SK-N-SH treated with all-trans-retinoic acid at 6 μM for 48 hours (cell line): ENCODE results near the gene B3GALT5.

ENCODE experiments used
- ATAC-seq: fragments of 200-7000 bp; cut with Tn5 transposase; 3 replicates; pipeline ENCODE4 v1.9.1; 2020; ENCODE audit warnings: mild to moderate bottlenecking, moderate library complexity
- ARNTL ChIP-seq: fragments of 450-650 bp; formaldehyde crosslinking; IDR thresholded peaks from 2 replicates; pipeline ENCODE4 v1.5.0; 2020; ENCODE audit warnings: low read depth, mild to moderate bottlenecking, moderate library complexity, borderline replicate concordance
- BACH2 ChIP-seq: fragments of 250-450 bp; sonication (Bioruptor Pico); IDR thresholded peaks from 2 replicates; pipeline ENCODE4 v1.9.0; 2021; ENCODE audit warnings: mild to moderate bottlenecking, borderline replicate concordance
- CSDC2 ChIP-seq: fragments of 250-450 bp; sonication (Bioruptor Pico); IDR thresholded peaks from 2 replicates; pipeline ENCODE4 v1.5.0; 2020; ENCODE audit warnings: mild to moderate bottlenecking, moderate library complexity
- GLIS3 ChIP-seq: fragments of 250-450 bp; sonication (Bioruptor Pico); IDR thresholded peaks from 2 replicates; pipeline ENCODE4 v1.5.0; 2020; ENCODE audit warnings: mild to moderate bottlenecking, moderate library complexity
- ISL1 ChIP-seq: fragments of 250-450 bp; sonication (Bioruptor Pico); IDR thresholded peaks from 2 replicates; pipeline ENCODE4 v2.1.2; 2022; ENCODE audit warnings: mild to moderate bottlenecking, moderate library complexity
- OSR1 ChIP-seq: fragments of 250-450 bp; sonication (Bioruptor Pico); IDR thresholded peaks from 2 replicates; pipeline ENCODE4 v1.8.0; 2022; ENCODE audit warnings: moderate library complexity, mild to moderate bottlenecking, inconsistent platforms
- PPARA ChIP-seq: fragments of 250-450 bp; sonication (Bioruptor Pico); IDR thresholded peaks from 2 replicates; pipeline ENCODE4 v1.5.0; 2020; ENCODE audit warnings: mild to moderate bottlenecking, borderline replicate concordance
- SNAI2 ChIP-seq: fragments of 250-450 bp; sonication (Bioruptor Pico); IDR thresholded peaks from 2 replicates; pipeline ENCODE4 v1.5.0; 2020; ENCODE audit warnings: mild to moderate bottlenecking, moderate library complexity
- TCF4 ChIP-seq: fragments of 250-450 bp; sonication (Bioruptor Pico); IDR thresholded peaks from 2 replicates; pipeline ENCODE4 v1.8.0; 2021; ENCODE audit warnings: mild to moderate bottlenecking, moderate library complexity, borderline replicate concordance
- TOX ChIP-seq: fragments of 250-450 bp; sonication (Bioruptor Pico); IDR thresholded peaks from 2 replicates; pipeline ENCODE4 v1.8.0; 2021; ENCODE audit warnings: mild to moderate bottlenecking, moderate library complexity, borderline replicate concordance
- ZC3H10 ChIP-seq: fragments of 250-450 bp; sonication (Bioruptor Pico); IDR thresholded peaks from 2 replicates; pipeline ENCODE4 v1.5.1; 2021; ENCODE audit warnings: mild to moderate bottlenecking, moderate library complexity
- ZFP3 ChIP-seq: fragments of 250-450 bp; sonication (Bioruptor Pico); IDR thresholded peaks from 2 replicates; pipeline ENCODE4 v1.5.0; 2020; ENCODE audit warnings: mild to moderate bottlenecking, moderate library complexity
- ZFP30 ChIP-seq: fragments of 450-650 bp; formaldehyde crosslinking; IDR thresholded peaks from 2 replicates; pipeline ENCODE4 v1.5.0; 2022; ENCODE audit warnings: mild to moderate bottlenecking, moderate library complexity
- ZNF565 ChIP-seq: fragments of 450-650 bp; formaldehyde crosslinking; conservative IDR thresholded peaks from 2 replicates; pipeline ENCODE4 v1.5.0; 2020; ENCODE audit warnings: low read depth, mild to moderate bottlenecking, moderate library complexity
- ZNF70 ChIP-seq: fragments of 450-650 bp; formaldehyde crosslinking; IDR thresholded peaks from 2 replicates; pipeline ENCODE4 v1.5.0; 2020; ENCODE audit warnings: mild to moderate bottlenecking, moderate library complexity
- ZNF8 ChIP-seq: fragments of 450-650 bp; formaldehyde crosslinking; IDR thresholded peaks from 2 replicates; pipeline ENCODE4 v1.5.0; 2020; ENCODE audit warnings: mild to moderate bottlenecking, moderate library complexity
- TF ChIP-seq, protein P1 (sequence below): fragments of 250-450 bp; sonication (Bioruptor Pico); IDR thresholded peaks from 2 replicates; pipeline ENCODE4 v1.5.0; 2020; ENCODE audit warnings: mild to moderate bottlenecking, moderate library complexity
- TF ChIP-seq, protein P2 (sequence below): fragments of 250-450 bp; sonication (Bioruptor Pico); IDR thresholded peaks from 2 replicates; pipeline ENCODE4 v1.5.1; 2021; ENCODE audit warnings: mild to moderate bottlenecking, moderate library complexity
- TF ChIP-seq, protein P3 (sequence below): fragments of 250-450 bp; sonication (Bioruptor Pico); IDR thresholded peaks from 2 replicates; pipeline ENCODE4 v1.8.0; 2020; ENCODE audit warnings: mild to moderate bottlenecking, moderate library complexity, borderline replicate concordance
- TF ChIP-seq, protein P4 (sequence below): fragments of 250-450 bp; sonication (Bioruptor Pico); IDR thresholded peaks from 2 replicates; pipeline ENCODE4 v1.8.0; 2021; ENCODE audit warnings: low read depth, mild to moderate bottlenecking, moderate library complexity, borderline replicate concordance
- TF ChIP-seq, protein P5 (sequence below): fragments of 250-450 bp; sonication (Bioruptor Pico); IDR thresholded peaks from 2 replicates; pipeline ENCODE4 v1.5.1; 2020; ENCODE audit warnings: low read depth, mild to moderate bottlenecking, moderate library complexity

The B3GALT5 gene

DNA sequence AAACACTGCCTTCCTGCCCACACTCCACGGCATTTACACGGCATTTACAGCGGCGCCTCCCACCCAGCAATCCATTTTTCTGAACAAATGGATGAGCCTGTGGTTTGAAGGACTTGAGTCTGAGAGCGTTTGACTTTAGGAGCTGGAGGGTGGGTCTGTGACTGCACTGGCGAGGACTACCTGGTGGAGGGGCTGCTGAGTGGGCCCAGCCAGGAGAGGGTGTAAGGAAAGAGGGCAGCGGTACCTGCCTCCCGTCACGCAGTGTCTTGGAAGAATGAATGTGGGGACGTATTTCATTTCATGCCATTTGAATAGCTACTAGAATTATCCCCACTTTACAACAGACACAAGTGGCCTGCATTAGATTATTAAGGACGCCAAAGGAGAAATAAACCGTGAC lies 62.9 kb downstream of the B3GALT5 start:
- TF ChIP-seq, protein P1, sequence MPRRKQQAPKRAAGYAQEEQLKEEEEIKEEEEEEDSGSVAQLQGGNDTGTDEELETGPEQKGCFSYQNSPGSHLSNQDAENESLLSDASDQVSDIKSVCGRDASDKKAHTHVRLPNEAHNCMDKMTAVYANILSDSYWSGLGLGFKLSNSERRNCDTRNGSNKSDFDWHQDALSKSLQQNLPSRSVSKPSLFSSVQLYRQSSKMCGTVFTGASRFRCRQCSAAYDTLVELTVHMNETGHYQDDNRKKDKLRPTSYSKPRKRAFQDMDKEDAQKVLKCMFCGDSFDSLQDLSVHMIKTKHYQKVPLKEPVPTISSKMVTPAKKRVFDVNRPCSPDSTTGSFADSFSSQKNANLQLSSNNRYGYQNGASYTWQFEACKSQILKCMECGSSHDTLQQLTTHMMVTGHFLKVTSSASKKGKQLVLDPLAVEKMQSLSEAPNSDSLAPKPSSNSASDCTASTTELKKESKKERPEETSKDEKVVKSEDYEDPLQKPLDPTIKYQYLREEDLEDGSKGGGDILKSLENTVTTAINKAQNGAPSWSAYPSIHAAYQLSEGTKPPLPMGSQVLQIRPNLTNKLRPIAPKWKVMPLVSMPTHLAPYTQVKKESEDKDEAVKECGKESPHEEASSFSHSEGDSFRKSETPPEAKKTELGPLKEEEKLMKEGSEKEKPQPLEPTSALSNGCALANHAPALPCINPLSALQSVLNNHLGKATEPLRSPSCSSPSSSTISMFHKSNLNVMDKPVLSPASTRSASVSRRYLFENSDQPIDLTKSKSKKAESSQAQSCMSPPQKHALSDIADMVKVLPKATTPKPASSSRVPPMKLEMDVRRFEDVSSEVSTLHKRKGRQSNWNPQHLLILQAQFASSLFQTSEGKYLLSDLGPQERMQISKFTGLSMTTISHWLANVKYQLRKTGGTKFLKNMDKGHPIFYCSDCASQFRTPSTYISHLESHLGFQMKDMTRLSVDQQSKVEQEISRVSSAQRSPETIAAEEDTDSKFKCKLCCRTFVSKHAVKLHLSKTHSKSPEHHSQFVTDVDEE (CRISPR knock-in tag) = no peak
- TF ChIP-seq BACH2 (CRISPR knock-in tag) (no peak), TCF4 (CRISPR knock-in tag) (no peak), OSR1 (CRISPR knock-in tag) (no peak), ARNTL (CRISPR knock-in tag) (no peak), CSDC2 (CRISPR knock-in tag) (no peak), SNAI2 (CRISPR knock-in tag) (no peak), ZNF565 (no peak)
- TF ChIP-seq, protein P2, sequence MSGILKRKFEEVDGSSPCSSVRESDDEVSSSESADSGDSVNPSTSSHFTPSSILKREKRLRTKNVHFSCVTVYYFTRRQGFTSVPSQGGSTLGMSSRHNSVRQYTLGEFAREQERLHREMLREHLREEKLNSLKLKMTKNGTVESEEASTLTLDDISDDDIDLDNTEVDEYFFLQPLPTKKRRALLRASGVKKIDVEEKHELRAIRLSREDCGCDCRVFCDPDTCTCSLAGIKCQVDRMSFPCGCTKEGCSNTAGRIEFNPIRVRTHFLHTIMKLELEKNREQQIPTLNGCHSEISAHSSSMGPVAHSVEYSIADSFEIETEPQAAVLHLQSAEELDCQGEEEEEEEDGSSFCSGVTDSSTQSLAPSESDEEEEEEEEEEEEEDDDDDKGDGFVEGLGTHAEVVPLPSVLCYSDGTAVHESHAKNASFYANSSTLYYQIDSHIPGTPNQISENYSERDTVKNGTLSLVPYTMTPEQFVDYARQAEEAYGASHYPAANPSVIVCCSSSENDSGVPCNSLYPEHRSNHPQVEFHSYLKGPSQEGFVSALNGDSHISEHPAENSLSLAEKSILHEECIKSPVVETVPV (CRISPR knock-in tag) = no peak
- TF ChIP-seq, all 23 proteins: peak for 0
- peak; percentile 7; the same call in 2 of the 3 replicates for ATAC-seq

DNA sequence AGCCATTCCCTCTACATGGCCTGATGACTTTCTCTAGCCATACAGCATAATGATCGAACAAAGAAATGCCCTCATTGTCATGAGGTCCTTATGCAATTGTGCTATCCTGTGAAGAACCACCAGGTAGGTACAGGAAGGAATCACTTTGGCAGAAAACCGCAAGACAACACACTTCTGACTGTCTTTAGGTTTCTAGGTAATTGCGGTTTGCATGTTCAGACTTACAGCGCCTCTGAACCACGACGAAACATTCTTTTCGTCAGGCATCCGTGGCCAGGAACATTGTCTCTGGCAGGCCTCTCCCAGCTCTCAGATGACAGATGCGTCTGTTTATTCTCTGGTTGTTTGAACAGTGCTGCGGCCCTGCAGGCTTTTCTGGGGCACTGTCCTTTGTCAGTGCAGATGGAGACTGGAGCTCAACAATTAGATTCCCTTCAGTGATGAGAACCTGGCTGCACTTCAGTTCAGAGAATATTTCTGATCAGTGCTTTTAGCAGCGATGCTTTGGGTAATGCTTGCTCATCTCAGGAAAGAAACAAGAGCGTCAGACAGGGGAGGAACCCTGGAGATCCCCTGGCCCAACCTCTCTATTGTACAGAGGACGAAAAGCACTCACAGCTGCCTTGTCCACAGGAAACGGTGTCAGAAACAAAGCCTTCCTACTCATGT lies 63.4 kb downstream of the B3GALT5 start:
- TF ChIP-seq ZNF70 (CRISPR knock-in tag) (no peak), ARNTL (CRISPR knock-in tag) (no peak), PPARA (peak; percentile 56; the same call in 1 of the 2 replicates), TCF4 (CRISPR knock-in tag) (peak; percentile 98), ZNF565 (peak; percentile 61; the same call in 1 of the 2 replicates), ZNF8 (CRISPR knock-in tag) (peak; percentile 27; the same call in 1 of the 2 replicates), ZFP30 (CRISPR knock-in tag) (peak; percentile 27; the same call in 1 of the 2 replicates), BACH2 (CRISPR knock-in tag) (no peak), ISL1 (peak; percentile 80), OSR1 (CRISPR knock-in tag) (no peak), ZC3H10 (CRISPR knock-in tag) (no peak), TOX (CRISPR knock-in tag) (peak; percentile 26; the same call in 1 of the 2 replicates), GLIS3 (CRISPR knock-in tag) (0 out of 2 replicates have a peak, but pooled peaks have one; percentile 68), ZFP3 (CRISPR knock-in tag) (no peak), CSDC2 (CRISPR knock-in tag) (no peak)
- TF ChIP-seq, protein P3, sequence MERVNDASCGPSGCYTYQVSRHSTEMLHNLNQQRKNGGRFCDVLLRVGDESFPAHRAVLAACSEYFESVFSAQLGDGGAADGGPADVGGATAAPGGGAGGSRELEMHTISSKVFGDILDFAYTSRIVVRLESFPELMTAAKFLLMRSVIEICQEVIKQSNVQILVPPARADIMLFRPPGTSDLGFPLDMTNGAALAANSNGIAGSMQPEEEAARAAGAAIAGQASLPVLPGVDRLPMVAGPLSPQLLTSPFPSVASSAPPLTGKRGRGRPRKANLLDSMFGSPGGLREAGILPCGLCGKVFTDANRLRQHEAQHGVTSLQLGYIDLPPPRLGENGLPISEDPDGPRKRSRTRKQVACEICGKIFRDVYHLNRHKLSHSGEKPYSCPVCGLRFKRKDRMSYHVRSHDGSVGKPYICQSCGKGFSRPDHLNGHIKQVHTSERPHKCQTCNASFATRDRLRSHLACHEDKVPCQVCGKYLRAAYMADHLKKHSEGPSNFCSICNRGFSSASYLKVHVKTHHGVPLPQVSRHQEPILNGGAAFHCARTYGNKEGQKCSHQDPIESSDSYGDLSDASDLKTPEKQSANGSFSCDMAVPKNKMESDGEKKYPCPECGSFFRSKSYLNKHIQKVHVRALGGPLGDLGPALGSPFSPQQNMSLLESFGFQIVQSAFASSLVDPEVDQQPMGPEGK (CRISPR knock-in tag) = no peak
- TF ChIP-seq, protein P1 (CRISPR knock-in tag) = peak; percentile 94
- TF ChIP-seq, protein P4, sequence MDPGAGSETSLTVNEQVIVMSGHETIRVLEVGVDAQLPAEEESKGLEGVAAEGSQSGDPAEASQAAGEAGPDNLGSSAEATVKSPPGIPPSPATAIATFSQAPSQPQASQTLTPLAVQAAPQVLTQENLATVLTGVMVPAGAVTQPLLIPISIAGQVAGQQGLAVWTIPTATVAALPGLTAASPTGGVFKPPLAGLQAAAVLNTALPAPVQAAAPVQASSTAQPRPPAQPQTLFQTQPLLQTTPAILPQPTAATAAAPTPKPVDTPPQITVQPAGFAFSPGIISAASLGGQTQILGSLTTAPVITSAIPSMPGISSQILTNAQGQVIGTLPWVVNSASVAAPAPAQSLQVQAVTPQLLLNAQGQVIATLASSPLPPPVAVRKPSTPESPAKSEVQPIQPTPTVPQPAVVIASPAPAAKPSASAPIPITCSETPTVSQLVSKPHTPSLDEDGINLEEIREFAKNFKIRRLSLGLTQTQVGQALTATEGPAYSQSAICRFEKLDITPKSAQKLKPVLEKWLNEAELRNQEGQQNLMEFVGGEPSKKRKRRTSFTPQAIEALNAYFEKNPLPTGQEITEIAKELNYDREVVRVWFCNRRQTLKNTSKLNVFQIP (CRISPR knock-in tag) = no peak
- TF ChIP-seq, protein P5, sequence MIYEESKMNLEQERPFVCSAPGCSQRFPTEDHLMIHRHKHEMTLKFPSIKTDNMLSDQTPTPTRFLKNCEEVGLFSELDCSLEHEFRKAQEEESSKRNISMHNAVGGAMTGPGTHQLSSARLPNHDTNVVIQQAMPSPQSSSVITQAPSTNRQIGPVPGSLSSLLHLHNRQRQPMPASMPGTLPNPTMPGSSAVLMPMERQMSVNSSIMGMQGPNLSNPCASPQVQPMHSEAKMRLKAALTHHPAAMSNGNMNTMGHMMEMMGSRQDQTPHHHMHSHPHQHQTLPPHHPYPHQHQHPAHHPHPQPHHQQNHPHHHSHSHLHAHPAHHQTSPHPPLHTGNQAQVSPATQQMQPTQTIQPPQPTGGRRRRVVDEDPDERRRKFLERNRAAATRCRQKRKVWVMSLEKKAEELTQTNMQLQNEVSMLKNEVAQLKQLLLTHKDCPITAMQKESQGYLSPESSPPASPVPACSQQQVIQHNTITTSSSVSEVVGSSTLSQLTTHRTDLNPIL = peak; percentile 14; the same call in 1 of the 2 replicates
- peak; percentile 97 for ATAC-seq
